ENCODE measurements around the gene ADGRL1. TPM values are rescaled to one million over a fixed set of nuclear protein-coding genes. Genes with fewer than 3 reads are reported as not detected.
"Not testable (repeated sequence)": the region's sequence is repeated elsewhere in the genome, so short reads cannot be mapped to it uniquely, and the experiment has no call there.

The ADGRL1 gene
- polyA plus RNA-seq, 1 experiment, result 2.0 TPM

DNA sequence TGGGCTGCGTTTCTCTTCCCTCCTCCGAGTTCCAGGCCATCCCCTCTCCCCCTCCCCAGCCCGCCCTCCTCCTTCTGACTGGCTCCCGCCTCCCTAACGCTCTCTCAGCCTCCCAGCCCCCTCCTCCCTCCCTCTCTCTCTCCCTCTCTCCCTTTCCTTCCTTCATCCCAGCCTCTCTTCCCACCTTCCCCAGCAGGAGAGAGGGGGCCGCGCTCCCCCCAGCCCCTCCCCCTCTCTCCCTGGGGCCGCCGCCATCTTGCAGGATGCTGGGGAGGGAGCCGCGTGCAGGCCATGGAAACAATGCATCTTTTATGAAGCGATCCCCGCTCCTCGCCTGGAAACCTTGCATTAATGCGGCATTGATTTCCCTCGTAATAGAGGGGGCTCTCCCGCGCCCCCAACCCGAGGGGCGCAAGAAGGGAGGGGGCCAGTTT is 42.6 kb upstream of the ADGRL1 start:
- Histone ChIP-seq H3K27me3 (ENCODE audit: control insufficient read depth, insufficient read depth, low read length) (peaks cover 19% of the 10 kb centered on the region), H3K9me3 (ENCODE audit: control insufficient read depth, insufficient read depth, low read length) (no peaks in the 10 kb centered on the region; the same call in 1 of the 2 replicates), H3K4me3 (ENCODE audit: low read depth, low read length) (peak overlapping the region; percentile 48), H3K27ac (ENCODE audit: low read depth, low read length) (no peak overlapping the region)
- ChIA-PET CTCF (no interaction called here), POLR2A (no interaction called here)
- TF ChIP-seq, protein P1, sequence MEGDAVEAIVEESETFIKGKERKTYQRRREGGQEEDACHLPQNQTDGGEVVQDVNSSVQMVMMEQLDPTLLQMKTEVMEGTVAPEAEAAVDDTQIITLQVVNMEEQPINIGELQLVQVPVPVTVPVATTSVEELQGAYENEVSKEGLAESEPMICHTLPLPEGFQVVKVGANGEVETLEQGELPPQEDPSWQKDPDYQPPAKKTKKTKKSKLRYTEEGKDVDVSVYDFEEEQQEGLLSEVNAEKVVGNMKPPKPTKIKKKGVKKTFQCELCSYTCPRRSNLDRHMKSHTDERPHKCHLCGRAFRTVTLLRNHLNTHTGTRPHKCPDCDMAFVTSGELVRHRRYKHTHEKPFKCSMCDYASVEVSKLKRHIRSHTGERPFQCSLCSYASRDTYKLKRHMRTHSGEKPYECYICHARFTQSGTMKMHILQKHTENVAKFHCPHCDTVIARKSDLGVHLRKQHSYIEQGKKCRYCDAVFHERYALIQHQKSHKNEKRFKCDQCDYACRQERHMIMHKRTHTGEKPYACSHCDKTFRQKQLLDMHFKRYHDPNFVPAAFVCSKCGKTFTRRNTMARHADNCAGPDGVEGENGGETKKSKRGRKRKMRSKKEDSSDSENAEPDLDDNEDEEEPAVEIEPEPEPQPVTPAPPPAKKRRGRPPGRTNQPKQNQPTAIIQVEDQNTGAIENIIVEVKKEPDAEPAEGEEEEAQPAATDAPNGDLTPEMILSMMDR (IDR thresholded peaks at IDR 0.05; ENCODE audit: low read depth, low read length), result no peak
- DNase-seq (ENCODE audit: low read depth, low spot score), result no peak

DNA sequence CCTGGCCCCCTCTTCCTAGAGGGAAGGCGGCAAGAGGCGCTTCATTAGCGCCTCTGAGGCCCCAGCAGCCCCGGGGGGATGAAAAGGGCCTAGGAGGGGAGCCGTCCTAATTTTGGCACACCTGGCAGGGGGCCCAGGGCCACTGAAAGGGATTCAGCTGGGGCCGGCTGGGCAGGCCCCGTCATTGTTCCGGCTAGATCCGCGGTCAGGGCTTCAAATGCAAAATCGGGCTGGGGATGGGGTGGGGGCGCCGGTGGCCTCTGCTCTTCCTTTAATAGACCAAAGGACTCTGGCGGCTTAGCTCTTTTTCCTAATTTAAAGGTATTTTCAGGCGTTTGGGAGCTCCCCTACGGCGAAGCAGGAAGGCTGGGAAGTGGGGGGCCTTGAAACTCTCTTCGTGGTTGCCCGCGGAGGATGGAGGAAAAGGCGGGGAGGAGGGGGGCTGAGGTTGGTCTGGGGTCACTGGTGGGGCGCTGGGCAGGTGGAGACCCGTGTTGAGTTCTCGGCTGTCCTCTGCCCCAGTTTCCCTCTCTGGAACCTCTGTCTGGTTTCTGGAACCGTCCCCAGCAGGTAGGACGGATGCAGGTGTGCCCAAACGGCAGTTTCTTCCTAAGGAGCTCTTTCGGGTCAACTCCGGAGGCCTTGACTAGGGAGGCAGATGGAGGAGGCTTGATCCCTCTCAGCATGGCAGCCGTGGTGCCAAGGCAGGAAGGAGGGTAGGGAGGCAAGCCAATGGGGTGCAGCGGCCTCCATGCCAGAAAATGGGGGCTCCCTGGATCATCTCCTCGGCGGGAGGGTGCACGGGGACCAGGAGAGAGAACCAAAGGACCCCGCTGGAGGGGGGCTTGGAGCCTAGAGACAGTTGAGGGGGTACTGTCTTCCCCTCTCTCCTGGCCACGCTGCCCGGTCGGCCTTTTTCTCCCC is 41.8 kb upstream of the ADGRL1 start:
- POLR2A ChIA-PET, result interaction anchor here (0.6 kb wide), 1 partner anchor 169 kb away, joined by 4 read pairs; no protein-coding TSS in a partner anchor

DNA sequence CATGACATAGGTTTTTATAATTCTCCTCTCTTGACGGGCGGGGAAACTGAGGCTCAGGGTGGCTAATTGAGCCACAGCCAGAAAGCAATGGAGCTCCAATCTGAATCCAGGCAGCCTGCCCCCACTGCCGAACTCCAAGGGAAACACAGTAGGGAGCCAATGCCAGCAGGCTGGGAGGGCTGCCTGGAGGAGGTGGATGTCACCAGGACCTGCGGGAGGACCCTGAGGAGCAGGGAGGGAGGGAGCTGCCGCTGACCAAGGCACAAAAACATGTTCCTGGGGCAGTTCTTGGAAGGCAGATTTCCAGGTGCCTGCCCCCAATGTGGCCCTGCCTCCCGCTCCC is 41.2 kb upstream of the ADGRL1 start:
- peaks cover 19% of the 10 kb centered on the region for H3K27me3 ChIP-seq (ENCODE audit: control insufficient read depth, insufficient read depth, low read length)
- DNase-seq (ENCODE audit: low read depth, low spot score); H3K9me3 ChIP-seq (ENCODE audit: control insufficient read depth, insufficient read depth, low read length); CTCF ChIA-PET; H3K4me3 ChIP-seq (ENCODE audit: low read depth, low read length); H3K27ac ChIP-seq (ENCODE audit: low read depth, low read length): not testable (repeated sequence)
- POLR2A ChIA-PET, result interaction anchor here (0.6 kb wide), 1 partner anchor 169 kb away, joined by 4 read pairs; no protein-coding TSS in a partner anchor

More for the DNA sequence above, 41.8 kb upstream of the ADGRL1 start:
- CTCF ChIA-PET, result interaction anchor here (0.6 kb wide), 1 partner anchor 14 kb away, joined by 4 read pairs; no protein-coding TSS in a partner anchor
- not testable (repeated sequence) for H3K9me3 ChIP-seq (ENCODE audit: control insufficient read depth, insufficient read depth, low read length); H3K4me3 ChIP-seq (ENCODE audit: low read depth, low read length); DNase-seq (ENCODE audit: low read depth, low spot score); H3K27ac ChIP-seq (ENCODE audit: low read depth, low read length)
- peaks cover 19% of the 10 kb centered on the region for H3K27me3 ChIP-seq (ENCODE audit: control insufficient read depth, insufficient read depth, low read length)

DNA sequence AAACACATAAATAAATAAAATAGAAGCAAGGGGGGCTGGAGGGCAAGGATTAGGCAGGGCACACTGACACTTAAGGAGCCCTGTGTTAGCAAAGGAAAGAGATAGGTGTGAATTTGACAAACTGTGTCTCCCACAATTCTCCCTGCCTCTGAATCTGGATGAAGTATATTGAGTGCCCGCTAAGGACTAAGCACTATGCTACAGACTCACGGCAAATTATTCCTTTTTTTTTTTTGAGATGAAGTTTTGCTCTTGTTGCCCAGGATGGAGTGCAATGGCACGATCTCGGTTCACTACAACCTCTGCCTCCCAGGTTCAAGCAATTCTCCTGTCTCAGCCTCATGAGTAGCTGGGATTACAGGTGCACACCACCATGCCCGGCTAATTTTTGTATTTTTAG is 38.4 kb upstream of the ADGRL1 start:
- DNase-seq (ENCODE audit: low read depth, low spot score); H3K27ac ChIP-seq (ENCODE audit: low read depth, low read length); H3K9me3 ChIP-seq (ENCODE audit: control insufficient read depth, insufficient read depth, low read length); CTCF ChIA-PET; H3K27me3 ChIP-seq (ENCODE audit: control insufficient read depth, insufficient read depth, low read length); H3K4me3 ChIP-seq (ENCODE audit: low read depth, low read length); POLR2A ChIA-PET: not testable (repeated sequence)

DNA sequence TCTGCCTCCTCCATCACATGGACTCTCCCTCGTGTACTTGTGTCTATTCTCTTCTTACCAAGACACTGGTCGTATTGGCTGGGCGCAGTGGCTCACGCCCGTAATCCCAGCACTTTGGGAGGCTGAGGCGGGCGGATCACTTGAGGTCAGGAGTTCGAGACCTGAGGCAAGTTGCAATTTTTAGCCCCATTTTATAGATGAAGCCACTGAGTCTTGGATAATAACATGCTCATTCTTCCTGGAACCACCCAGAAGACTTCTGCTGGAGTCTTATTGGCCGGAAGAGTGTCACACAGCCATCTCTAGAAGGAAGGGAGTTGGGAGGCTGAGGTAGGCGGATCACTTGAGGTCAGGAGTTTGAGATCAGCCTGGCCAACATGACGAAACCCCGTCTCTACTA is 37.7 kb upstream of the ADGRL1 start:
- POLR2A ChIA-PET; H3K4me3 ChIP-seq (ENCODE audit: low read depth, low read length); DNase-seq (ENCODE audit: low read depth, low spot score); H3K27ac ChIP-seq (ENCODE audit: low read depth, low read length); H3K27me3 ChIP-seq (ENCODE audit: control insufficient read depth, insufficient read depth, low read length); CTCF ChIA-PET; H3K9me3 ChIP-seq (ENCODE audit: control insufficient read depth, insufficient read depth, low read length): not testable (repeated sequence)

DNA sequence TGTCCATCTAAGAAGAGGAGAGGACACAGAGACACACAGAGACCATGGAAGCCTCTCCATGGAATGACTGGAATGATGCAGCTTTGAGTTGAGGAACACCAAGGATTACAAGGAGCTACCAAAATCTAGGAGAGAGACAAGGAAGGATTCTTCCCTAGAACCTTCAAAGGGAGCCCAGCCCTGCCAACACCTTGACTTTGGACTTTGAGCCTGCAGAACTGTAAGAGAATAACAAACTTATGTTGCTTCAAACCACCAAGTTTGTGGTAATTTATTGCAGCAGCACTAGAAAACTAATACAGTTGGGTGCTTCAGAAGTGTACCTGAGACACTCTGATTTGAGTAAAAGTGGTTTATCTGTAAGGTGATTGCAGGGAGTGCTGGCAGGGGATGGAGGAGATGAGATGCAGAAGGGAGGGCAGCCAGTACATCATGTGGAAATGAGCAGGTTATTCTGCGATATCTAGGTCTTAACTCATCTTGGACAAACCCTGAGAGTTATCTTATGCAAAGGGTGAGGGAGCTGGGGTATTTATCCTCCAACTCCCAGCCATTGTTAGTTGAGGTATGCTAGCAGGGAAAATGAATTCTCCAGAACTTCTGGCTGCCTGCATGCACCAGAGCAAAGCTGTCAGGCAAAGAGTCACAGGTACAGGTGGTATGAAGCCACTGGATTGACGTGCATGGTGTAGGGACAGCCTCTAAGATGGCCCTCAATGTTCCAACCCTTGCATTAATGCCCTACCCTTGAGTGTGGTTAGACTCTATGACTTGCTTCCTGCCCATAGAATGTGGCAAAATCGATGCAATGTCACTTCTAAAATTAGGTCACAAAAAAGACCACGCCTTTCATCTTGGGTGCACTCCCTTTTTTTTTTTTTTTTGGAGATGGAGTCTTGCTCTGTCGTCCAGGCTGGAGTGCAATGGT is 31.3 kb upstream of the ADGRL1 start:
- POLR2A ChIA-PET, result no interaction called here
- TF ChIP-seq, protein P1 (IDR thresholded peaks at IDR 0.05; ENCODE audit: low read depth, low read length), result no peak

DNA sequence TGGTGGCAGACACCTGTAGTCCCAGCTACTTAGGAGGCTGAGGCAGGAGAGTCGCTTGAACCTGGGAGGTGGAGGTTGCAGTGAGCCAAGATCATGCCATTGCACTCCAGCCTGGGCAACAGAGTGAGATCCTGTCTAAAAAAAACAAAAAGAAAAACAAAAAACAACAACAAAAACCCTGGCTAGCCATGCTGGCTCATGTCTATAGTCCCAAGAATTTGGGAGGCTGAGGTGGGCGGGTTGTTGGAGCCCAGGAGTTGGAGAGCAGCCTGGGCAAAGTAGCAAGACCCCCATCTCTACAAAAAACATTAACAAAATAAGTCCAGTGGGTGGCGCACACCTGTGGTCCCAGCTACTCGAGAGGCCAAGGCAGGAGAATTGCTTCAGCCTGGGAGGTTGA is 27.0 kb upstream of the ADGRL1 start:
- H3K9me3 ChIP-seq (ENCODE audit: control insufficient read depth, insufficient read depth, low read length); H3K27ac ChIP-seq (ENCODE audit: low read depth, low read length); H3K27me3 ChIP-seq (ENCODE audit: control insufficient read depth, insufficient read depth, low read length); CTCF ChIA-PET; H3K4me3 ChIP-seq (ENCODE audit: low read depth, low read length); DNase-seq (ENCODE audit: low read depth, low spot score); POLR2A ChIA-PET: not testable (repeated sequence)

More for the DNA sequence above, 31.3 kb upstream of the ADGRL1 start:
- no peak for DNase-seq (ENCODE audit: low read depth, low spot score)
- Histone ChIP-seq H3K4me3 (ENCODE audit: low read depth, low read length) (no peak overlapping the region), H3K27me3 (ENCODE audit: control insufficient read depth, insufficient read depth, low read length) (peaks cover 2% of the 10 kb centered on the region), H3K27ac (ENCODE audit: low read depth, low read length) (no peak overlapping the region), H3K9me3 (ENCODE audit: control insufficient read depth, insufficient read depth, low read length) (peaks cover 5% of the 10 kb centered on the region)
- CTCF ChIA-PET, result no interaction called here

DNA sequence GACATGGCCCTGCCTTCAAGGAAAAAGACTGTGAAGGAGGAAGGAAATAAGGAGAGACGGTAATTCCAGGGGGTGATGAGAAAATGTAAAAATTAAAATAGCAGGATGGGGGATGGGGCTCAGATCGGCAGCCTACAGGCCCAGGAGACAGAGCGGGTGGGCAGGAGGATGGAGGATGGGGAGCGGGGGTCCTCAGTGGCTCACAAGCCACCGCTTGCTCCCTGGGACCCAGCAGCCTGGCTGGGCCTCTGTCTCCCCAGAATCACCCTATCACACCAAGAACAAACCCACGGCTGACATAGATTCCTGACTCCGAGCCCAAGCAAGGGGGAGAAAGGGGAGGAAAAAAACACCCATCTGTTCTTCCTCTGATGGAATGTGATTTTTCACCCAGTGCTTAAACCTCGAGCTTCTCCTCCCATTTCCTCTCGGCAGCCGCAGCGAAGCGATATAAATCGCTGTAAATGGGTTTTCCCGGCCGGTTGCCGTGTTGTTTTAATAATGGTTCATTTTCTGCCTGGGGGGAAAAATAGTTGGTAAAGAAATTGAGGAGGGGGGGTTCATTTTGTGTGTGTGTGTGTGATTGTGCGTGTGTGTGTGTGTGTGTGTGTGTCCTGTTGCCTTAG is 22.6 kb upstream of the ADGRL1 start:
- H3K4me3 ChIP-seq (ENCODE audit: low read depth, low read length); CTCF ChIA-PET; POLR2A ChIA-PET; H3K9me3 ChIP-seq (ENCODE audit: control insufficient read depth, insufficient read depth, low read length); H3K27me3 ChIP-seq (ENCODE audit: control insufficient read depth, insufficient read depth, low read length); DNase-seq (ENCODE audit: low read depth, low spot score); H3K27ac ChIP-seq (ENCODE audit: low read depth, low read length): not testable (repeated sequence)

DNA sequence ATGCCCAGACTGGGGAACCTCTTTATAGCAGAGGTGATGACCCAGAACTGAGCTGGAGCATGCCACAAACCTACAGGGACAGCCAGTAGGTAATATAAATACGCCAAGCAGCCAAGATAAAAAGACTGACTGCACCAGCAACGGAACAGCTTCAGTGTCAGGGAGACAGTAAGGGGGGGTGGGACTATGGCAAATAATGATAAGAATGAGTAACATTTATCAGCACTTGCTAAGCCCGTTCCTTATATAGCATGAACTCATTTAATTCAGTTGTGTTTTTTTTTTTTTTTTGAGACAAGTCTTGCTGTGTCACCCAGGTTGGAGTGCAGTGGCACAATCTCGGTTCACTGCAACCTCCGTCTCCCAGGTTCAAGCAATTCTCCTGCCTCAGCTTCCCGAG is 20.5 kb upstream of the ADGRL1 start:
- CTCF ChIA-PET; POLR2A ChIA-PET; H3K4me3 ChIP-seq (ENCODE audit: low read depth, low read length); H3K27ac ChIP-seq (ENCODE audit: low read depth, low read length); DNase-seq (ENCODE audit: low read depth, low spot score); H3K9me3 ChIP-seq (ENCODE audit: control insufficient read depth, insufficient read depth, low read length); H3K27me3 ChIP-seq (ENCODE audit: control insufficient read depth, insufficient read depth, low read length): not testable (repeated sequence)
